ENCODE measurements around the gene RPS2.

Gene RPS2

DNA sequence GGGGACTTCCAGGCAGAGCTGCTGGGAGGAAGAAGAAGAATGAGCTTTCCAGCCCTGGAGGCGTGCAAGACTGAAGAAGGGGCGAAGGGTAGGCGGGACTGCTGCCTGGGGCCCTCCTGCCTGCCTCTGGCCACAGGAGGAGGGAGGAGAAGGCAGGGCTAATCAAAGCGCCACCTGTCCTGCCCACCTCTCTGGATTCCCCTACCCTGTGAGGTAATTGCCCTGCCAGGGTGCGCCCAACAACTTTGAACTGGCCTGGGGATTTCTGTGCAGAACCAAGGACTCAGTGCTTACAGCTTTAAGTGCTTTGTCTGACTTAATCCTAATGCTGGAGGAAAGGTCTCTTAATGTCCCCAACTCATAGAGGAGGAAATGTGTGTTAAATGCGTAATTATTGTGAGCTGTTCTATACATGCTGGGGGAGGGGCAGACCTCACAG, 16.8 kb upstream of the RPS2 start, which contains the start of gene NOXO1:
TSS of gene NOXO1 (minus strand) at position 72 of the 439 bp plus-strand sequence. CDS start 290 bp downstream, outside the sequence.
- DNase-seq = peak; percentile 45

DNA sequence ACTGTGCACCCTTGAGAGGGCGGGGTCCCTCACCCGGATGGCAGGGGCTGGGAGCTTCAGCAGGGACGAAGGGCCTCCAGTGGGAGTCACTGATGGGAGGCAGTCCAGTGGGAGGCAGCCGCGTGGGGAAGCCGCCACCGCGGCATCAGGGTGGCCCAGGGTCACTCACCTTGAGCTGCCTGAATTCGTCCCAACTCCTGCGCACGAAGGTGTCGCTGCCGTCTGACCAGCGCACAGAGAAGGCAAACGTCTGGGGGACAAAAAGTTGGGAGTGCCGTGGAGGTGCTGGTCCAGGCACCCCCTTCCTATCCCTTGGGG, 16.1 kb upstream of the RPS2 start:
- no peak for DNase-seq

DNA sequence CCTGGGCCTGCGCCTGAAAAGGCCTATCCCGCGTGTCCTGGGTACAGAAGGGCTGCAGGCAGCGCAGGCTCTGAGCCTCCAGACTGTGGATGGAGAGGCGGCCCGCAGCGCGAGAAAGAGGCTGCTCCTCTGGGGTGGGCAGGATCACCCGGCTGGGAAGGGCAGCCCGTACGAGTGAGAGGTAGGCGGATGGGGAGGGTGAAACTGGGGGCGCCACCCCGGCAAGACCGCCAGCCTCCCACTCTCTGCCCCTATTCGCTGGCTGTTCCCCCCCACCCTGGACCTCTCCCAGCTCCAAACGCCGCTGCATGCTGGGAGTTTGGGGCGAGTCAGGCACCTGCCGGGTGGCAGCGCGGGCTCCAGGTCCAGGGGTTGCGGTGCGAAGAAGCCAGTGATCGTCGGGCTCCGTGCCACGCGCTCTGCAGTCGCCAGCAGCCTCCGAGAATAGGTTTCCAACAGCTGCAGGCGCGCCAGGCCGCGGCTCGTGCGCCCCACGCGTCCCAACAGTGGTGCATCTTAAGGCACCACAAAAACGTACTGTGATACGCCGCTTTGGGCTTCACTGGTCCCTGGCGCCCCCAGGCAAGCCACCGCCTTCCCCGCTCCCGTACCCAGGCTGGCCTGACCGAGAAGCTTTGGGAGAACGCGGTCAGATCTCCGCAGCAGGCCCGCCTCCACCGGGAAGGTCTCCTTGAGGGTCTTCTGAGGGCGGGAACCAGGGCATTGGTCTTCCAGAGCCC, 15.6 kb upstream of the RPS2 start:
- DNase-seq = peak; percentile 78

GRCh38 chr16:1979271-1980029, 14.8 kb upstream of the RPS2 start:
- DNase-seq = no peak

GRCh38 chr16:1978476-1979120, 14.0 kb upstream of the RPS2 start:
- DNase-seq = no peak

DNA sequence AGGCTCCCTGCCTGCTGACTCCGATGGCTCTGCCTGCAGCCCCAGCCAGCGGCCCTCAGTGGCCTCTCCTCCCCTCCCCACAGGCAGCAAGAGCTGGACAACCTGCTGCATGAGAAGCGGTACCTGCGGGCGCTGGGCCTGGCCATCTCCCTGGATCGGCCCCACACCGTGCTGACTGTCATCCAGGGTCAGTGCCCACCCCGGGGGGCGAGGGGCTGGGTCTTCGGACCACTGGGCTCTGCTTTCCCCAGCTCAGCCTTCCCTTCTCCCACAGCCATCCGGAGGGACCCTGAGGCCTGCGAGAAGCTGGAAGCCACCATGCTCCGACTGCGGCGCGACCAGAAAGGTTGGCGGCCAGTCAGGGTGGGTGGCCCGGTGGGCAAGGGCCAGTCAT, 13.2 kb upstream of the RPS2 start:
- DNase-seq = no peak

GRCh38 chr16:1976951-1977874, 12.6 kb upstream of the RPS2 start:
- DNase-seq = no peak

DNA sequence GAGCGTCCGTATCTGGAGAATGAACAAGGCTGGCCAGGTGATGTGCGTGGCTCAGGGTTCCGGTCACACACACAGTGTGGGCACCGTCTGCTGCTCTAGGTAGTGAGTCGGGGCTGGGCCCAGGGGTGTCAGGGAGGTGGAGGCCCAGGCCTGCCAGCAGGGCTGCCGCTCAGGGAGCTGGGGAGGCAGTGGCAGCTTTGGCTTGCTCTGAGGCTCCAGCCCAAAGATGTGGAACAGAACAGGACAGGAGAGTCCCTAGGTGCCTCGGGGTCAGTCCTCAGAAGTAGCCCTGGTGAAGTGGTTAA, 11.5 kb upstream of the RPS2 start:
- DNase-seq = no peak

DNA sequence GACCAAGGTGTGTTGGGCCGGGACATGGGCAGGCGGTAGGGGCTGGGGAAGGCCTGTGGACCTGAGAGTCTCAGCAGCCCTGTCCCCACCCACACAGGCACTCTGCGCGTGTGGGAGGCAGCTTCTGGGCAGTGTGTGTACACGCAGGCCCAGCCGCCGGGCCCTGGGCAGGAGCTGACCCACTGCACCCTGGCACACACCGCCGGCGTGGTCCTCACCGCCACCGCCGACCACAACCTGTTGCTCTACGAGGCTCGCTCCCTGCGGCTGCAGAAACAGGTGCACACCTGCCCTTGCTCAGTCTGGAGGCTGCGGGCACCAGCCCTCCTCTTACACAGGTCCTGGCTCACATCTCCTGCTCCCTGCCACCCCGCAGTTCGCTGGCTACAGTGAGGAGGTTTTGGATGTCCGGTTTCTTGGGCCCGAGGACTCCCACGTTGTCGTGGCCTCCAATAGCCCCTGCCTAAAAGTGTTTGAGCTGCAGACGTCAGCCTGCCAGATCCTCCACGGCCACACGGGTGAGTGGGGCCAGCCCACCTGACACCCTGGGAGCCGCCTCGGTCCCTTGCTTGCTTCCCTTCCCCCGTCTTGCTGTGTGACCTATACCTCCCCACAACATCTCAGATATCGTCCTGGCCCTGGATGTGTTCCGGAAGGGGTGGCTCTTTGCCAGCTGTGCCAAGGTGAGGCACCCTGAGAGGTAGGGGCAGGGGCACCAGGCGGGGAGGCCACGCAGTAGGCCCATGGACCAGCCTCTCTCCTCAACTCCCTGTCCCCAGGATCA, 11.0 kb upstream of the RPS2 start:
- DNase-seq = no peak

DNA sequence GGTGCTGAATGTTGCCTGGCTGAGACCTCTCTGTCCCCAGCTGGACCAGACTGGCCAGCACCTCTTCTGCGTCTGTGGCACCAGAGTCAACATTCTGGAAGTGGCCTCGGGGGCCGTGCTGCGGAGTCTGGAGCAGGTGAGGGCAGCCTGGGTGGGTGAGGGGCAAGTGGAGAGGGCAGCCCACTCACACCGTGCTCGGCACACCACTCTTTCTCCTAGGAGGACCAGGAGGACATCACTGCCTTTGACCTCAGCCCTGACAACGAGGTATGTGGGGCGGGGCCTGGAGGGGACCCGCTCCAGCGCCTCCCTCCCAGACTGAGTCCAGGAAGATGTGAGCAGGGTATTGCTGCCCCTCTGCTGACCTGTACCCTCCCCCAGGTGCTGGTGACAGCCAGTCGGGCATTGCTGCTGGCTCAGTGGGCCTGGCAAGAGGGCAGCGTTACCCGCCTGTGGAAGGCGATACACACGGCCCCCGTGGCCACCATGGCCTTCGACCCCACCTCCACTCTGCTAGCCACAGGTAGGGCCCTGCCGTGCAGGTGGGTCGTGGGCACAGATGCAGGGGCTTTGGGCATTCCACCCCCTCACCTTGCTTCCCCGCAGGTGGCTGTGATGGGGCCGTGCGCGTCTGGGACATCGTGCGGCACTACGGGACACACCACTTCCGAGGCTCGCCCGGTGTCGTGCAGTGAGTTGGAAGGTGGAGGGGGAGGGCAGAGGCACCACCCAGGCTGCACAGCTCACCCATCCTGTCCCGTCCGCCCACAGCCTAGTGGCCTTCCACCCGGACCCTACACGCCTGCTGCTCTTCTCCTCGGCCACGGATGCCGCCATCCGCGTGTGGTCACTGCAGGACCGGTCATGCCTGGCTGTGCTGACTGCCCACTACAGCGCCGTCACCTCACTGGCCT, 9.8 kb upstream of the RPS2 start:
- no peak for DNase-seq

DNA sequence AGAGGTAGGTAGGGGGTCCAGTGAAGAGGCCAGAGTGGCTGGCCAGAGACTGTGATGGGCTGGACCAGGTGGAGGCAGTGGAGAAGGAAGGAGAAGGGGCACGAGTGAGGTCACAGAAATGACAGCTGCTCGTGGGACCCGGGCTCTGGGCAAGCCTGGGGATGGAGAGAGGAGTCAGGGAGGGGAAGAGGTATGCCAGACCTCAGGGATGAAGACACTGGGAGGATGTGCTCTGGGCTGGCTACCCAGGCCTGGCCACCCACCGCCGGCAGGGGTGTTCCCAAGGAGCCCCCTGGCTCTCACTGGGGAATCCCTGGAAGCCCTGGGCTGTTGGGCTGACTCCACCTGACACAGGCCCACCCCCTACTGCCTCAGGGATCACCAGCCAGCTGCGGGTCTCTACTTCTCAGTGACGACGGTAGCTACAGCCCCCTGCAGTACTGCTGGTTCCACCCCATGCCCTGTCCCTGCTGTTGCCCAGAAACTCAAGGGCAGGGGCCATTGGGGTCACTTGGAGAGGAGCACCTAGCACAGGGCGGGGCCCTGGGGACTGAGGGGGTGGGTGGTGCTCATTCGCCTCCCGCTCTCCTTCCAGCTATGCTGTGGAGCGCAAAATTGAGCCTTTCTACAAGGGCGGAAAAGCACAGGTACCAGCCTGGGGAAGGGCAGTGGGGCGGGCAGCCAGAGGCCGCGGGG, 9.0 kb upstream of the RPS2 start:
- no peak for DNase-seq

GRCh38 chr16:1972490-1972877, 7.9 kb upstream of the RPS2 start:
- DNase-seq = no peak

DNA sequence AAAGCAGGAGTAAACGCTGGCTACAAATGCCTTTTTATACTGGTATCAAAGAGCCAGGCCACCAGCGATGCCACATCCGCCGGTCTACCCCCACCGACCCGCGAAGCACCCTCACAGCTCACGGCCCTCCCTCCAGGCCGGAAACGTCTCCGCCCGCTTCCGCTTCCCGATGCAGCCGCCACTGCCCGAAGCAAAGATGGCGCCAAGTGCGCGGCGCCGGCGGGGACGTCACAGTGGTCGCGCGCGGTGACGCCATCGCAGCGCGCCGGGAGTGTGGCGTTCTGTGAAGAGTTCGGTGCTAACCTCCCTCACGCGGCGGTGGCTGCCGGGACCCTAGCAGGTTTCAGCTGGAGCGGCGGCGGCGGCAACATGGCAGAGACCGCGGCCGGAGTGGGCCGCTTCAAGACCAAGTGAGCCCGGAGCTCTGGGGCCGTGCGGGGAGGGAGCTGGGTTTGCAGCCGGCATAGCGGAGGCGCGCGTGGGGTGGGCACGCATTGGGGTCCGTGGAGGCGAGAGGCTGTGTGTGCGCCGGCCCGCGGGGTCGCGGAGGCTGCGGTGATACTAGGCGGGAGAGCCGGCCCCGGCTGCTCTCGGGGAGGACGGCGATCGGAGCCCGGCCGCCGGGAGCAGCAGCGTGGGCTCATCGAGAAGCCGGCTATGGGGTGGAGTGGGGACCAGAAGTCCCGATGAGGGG, 7.3 kb upstream of the RPS2 start, which contains the start of gene TBL3:
TSS of gene TBL3 (plus strand) at position 258 of the 694 bp plus-strand sequence. CDS start at position 370, 112 bp downstream.
- DNase-seq = peak; percentile 99

GRCh38 chr16:1968146-1968953, 3.7 kb upstream of the RPS2 start:
- DNase-seq = no peak

- DNase-seq = no peak
Measured at GRCh38 chr16:1966460-1966859, 1.8 kb upstream of the RPS2 start, which contains the start of gene RNF151. Gene RNF151 (plus strand): TSS chr16:1966856. CDS start chr16:1966882, 26 bp downstream.

DNA sequence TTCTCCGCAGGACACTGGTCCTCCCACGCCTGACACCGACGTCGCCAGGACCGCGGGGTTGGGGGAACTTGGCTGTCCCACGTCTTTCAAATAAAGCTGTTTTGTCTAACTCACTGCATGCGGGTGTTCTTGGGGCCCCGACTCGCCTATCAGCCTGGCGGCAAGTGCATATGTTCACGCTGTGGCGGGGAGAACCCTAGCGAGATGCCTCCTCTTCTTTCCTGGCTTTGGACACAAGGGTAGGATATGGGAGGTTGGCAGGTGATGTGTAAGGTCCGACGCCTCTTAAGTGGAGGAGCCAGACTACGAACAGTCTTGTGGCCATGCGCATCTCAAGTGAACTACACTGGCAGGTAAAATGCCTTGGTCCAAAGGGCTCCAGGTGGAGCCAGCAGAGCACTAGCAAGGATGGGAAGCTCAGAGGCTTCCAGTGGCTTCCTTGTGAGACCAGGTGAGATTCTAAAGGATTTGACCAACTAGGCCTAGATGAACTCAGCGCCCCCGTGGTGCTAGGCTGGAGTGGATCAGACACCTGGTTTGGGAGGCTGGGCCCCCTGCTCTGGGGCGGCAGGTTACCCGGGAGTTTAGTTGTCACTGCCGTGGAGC, 873 bp upstream of the RPS2 start:
- no peak for DNase-seq

GRCh38 chr16:1963806-1964505, 670 bp downstream of the RPS2 start:
- DNase-seq = peak; percentile 44

All from RPMI8226 (cell line).